ENCODE results near the gene ADAM10. TPM values are rescaled to one million over a fixed set of nuclear protein-coding genes. Genes with fewer than 3 reads are reported as not detected.

ADAM10 gene
- total RNA-seq, 6 donors from 2014 or later, result 64.5 to 139 (median 93.5) TPM

- H3K27me3 ChIP-seq, result no peaks in the 10 kb centered on the region
- TF ChIP-seq POLR2A (IDR thresholded peaks at IDR 0.05), result no peak
- no peak for TF ChIP-seq EP300 (IDR thresholded peaks at IDR 0.05)
- TF ChIP-seq CTCF (IDR thresholded peaks at IDR 0.05), result no peak
- TF ChIP-seq POLR2AphosphoS5 (IDR thresholded peaks at IDR 0.05), result no peak
- 89 to 90% methylated on average over 3 of the region's 3 CpGs for WGBS, 2 donors
- no peaks in the 10 kb centered on the region for H3K9me3 ChIP-seq
- no peak for ATAC-seq (ENCODE audit: low FRiP score in 2 of 2)
- H3K36me3 ChIP-seq, result peaks cover 0 to 13% (median 2%) of the 10 kb centered on the region in 4 donors
- no peak for DNase-seq
- no peak overlapping the region for H3K4me3 ChIP-seq
- no peaks in the 10 kb centered on the region for H3K4me1 ChIP-seq
- no peak overlapping the region for H3K27ac ChIP-seq
Measured at GRCh38 chr15:58788056-58788710, 38.7 kb upstream of the ADAM10 start.

DNA sequence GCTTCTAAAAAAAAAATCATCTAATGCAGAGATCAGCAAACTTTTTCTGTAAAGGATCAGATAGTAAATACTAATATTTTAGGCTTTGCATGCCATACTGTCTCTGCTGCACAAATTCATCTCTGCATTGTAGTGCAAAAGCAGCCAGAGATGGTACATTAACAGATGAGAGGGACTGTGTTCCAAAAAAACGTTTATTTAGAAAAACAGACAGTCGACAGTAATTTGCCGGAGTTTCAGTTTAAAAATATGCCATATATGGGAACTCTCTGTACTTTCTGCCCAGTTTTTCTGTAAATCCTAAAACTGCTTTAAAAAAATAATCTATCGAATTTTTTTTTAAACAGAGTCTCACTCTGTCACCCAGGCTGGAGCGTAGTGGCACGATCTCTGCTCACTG lies 35.8 kb upstream of the ADAM10 start:
- ATAC-seq (ENCODE audit: low FRiP score in 2 of 2), result no peak
- no peak for DNase-seq
- Histone ChIP-seq H3K27me3 (no peaks in the 10 kb centered on the region), H3K27ac (no peak overlapping the region), H3K9me3 (no peaks in the 10 kb centered on the region), H3K36me3 (peaks cover 0 to 13% (median 2%) of the 10 kb centered on the region in 4 donors), H3K4me3 (peak overlapping the region in 1 of 4 donors; percentile 6), H3K4me1 (no peaks in the 10 kb centered on the region)
- TF ChIP-seq POLR2A (IDR thresholded peaks at IDR 0.05), result no peak
- whole genome bisulfite sequencing, 2 donors, result 79 to 85% methylated on average over 6 of the region's 6 CpGs

DNA sequence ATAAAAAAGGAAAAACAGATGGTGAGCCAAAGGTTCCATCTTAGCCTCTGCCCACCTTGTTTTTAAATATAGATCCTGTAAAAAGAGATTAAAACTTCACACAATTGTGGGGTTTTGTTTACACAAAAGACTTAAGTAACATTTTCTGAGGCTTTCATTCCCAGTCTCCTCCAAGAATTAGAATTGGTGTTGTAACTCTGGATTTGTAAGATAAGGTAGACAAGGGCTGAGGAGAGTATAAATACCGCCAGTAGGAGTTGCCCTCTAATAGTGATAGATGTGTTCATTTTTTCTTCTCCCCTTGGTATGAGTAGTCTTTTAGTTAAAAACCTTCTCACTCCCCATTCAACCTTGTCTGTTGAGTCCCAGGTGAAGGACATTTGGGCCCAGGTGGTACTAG lies 30.0 kb upstream of the ADAM10 start:
- WGBS, 2 donors, result 87 to 89% methylated on average over 1 of the region's 1 CpG
- no peaks in the 10 kb centered on the region for H3K27me3 ChIP-seq
- ATAC-seq (ENCODE audit: low FRiP score in 2 of 2), result no peak
- peaks cover 0 to 12% (median 7%) of the 10 kb centered on the region in 4 donors for H3K4me1 ChIP-seq
- H3K4me3 ChIP-seq, result no peak overlapping the region
- TF ChIP-seq POLR2A (IDR thresholded peaks at IDR 0.05) (no peak), EP300 (IDR thresholded peaks at IDR 0.05) (no peak)
- H3K36me3 ChIP-seq, result no peaks in the 10 kb centered on the region
- DNase-seq, result no peak
- H3K27ac ChIP-seq, result no peak overlapping the region
- no peaks in the 10 kb centered on the region for H3K9me3 ChIP-seq

DNA sequence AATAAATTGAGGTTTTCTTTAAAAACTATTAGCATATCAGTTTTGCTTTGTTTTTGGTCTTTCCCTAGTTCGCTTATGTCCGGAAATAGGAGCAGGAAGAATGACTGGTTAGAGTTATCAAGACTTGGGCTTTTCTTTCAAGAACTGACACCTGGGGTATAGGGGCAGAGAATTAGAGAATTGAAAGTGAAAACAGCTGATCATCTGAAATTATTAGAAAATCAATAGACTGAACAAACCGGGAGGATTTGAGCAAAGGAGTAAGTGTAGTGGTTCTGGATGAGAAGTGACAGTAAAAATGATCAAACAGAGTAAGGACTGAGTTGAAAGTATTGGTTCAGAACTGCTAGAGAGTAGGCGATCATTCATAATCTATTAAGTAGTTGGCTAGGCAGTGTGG lies 27.6 kb upstream of the ADAM10 start:
- Histone ChIP-seq H3K27me3 (no peaks in the 10 kb centered on the region), H3K4me1 (peaks cover 21 to 36% (median 31%) of the 10 kb centered on the region in 4 donors), H3K4me3 (no peak overlapping the region), H3K27ac (no peak overlapping the region), H3K36me3 (no peaks in the 10 kb centered on the region), H3K9me3 (no peaks in the 10 kb centered on the region)
- DNase-seq (no peak), ATAC-seq (ENCODE audit: low FRiP score in 2 of 2) (no peak)
- WGBS, 2 donors, result 87 to 90% methylated on average over 4 of the region's 4 CpGs
- TF ChIP-seq POLR2AphosphoS5 (IDR thresholded peaks at IDR 0.05) (no peak), CTCF (IDR thresholded peaks at IDR 0.05) (no peak), POLR2A (IDR thresholded peaks at IDR 0.05) (no peak), EP300 (IDR thresholded peaks at IDR 0.05) (no peak)

DNA sequence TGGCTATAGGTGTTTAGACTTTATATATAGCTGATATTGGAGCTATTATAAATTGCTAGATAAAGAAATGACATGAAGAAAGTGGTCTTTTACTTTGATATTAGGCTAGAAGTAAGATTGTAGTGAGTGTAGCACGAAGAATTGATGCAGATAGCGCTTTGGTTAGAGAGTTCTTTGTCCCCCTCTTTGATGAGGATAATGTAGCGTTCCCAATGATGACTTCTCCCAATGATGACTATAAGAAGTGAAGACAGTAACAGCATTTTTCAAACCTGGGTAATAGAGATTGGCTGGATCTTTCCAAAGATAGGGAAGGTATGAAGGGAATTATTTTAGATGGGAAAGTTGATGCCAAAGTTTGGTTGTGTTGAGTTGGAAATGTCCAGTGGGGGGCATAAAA lies 25.9 kb upstream of the ADAM10 start:
- Histone ChIP-seq H3K36me3 (no peaks in the 10 kb centered on the region), H3K9me3 (no peaks in the 10 kb centered on the region), H3K27me3 (no peaks in the 10 kb centered on the region), H3K27ac (no peak overlapping the region), H3K4me3 (no peak overlapping the region), H3K4me1 (peaks cover 26 to 39% (median 32%) of the 10 kb centered on the region in 4 donors)
- WGBS, 2 donors, result 97 to 98% methylated on average over 3 of the region's 3 CpGs
- no peak for ATAC-seq (ENCODE audit: low FRiP score in 2 of 2)
- TF ChIP-seq CTCF (IDR thresholded peaks at IDR 0.05) (no peak), POLR2AphosphoS5 (IDR thresholded peaks at IDR 0.05) (no peak), POLR2A (IDR thresholded peaks at IDR 0.05) (no peak), EP300 (IDR thresholded peaks at IDR 0.05) (no peak)
- no peak for DNase-seq

DNA sequence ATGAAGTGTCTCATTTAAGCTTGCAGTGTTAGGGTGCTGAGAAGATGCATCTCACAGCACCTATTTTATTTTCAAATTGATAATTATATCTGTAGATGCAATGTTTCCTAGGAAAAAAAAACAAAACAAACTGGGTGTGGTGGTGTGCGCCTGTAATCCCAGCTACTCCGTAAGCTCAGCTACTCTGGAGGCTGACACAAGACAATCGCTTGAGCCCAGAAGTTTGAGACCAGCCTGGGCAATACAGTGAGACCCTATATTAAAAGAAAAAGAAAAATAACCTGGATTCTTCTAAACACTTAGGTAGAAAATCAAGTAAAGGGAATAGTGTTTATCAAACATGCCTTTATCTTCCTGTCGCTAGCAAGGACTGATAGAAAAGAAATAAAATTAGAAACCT lies 23.5 kb upstream of the ADAM10 start:
- ATAC-seq (ENCODE audit: low FRiP score in 2 of 2) (no peak), DNase-seq (no peak)
- peak overlapping the region in 3 of 4 donors; percentile 80 to 91 (median 87) for H3K4me3 ChIP-seq
- peak overlapping the region in 1 of 4 donors; percentile 2 for H3K27ac ChIP-seq
- TF ChIP-seq CTCF (IDR thresholded peaks at IDR 0.05), result no peak
- no peak for TF ChIP-seq POLR2A (IDR thresholded peaks at IDR 0.05)
- no peak for TF ChIP-seq EP300 (IDR thresholded peaks at IDR 0.05)
- TF ChIP-seq POLR2AphosphoS5 (IDR thresholded peaks at IDR 0.05), result no peak
- no peaks in the 10 kb centered on the region for H3K9me3 ChIP-seq
- H3K27me3 ChIP-seq, result no peaks in the 10 kb centered on the region
- H3K36me3 ChIP-seq, result no peaks in the 10 kb centered on the region
- peaks cover 26 to 44% (median 39%) of the 10 kb centered on the region in 4 donors for H3K4me1 ChIP-seq
- 79 to 82% methylated on average over 4 of the region's 4 CpGs for WGBS, 2 donors
